DMS153 (cell line): Measurements from ENCODE around the gene SLC2A11.

ENCODE experiments used
- DNase-seq: peaks from one replicate; lab custom pipeline; 2025; lab: John Stamatoyannopoulos, UW

Gene SLC2A11

DNA sequence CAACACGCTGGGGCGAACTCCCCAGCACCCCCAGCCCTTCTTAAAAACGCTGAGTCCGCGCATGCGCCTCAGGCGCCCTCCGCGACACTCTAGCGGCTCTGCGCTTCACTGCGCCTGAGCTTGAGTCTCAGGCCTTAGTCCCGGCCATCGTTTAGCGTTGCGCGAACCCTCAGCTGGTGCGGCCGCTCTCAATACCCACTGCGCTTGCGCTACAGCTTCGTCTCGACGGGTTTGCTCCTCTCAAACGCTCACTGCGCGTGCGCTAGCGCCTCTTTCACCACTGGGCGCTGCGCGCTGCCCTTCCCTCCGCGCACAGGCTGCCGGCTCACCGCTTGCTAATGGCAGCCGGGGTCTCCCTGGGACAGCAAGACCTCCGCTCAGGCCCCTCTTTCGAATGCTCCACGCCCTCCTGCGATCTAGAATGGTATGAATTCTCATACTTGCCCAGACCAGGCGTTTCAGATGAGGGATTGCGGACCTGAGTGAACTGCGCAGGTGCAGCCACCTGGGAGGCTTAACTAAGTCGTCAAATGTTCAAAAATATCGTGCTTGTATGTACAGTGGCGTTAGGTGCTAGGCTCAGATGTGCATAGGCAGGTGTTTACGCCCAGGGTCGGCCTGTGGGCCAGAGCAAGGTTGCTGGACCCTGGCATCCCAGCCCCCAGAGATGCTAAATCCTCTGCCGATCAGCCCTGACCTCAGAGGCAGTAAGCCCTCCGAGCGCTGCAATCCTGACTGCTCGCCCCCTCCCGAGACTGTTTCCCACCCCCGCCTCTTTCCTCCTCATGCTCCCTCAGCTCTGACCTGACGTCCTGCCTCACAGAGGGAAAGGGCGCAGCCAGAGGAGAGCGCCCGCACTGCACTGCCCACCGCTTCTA, at the start of gene SLC2A11:
TSS of gene SLC2A11 (plus strand) at position 270 of the 878 bp plus-strand sequence. CDS start at position 395, 125 bp downstream.
- peak; percentile 97 for DNase-seq

- no peak for DNase-seq
These were observed 45.3 kb upstream of the SLC2A11 start for GRCh38 chr22:23812378-23812777.

- DNase-seq, result no peak
These were observed 42.0 kb upstream of the SLC2A11 start for GRCh38 chr22:23815541-23816155.

GRCh38 chr22:23816156-23816976, 41.3 kb upstream of the SLC2A11 start:
- DNase-seq, result no peak

DNA sequence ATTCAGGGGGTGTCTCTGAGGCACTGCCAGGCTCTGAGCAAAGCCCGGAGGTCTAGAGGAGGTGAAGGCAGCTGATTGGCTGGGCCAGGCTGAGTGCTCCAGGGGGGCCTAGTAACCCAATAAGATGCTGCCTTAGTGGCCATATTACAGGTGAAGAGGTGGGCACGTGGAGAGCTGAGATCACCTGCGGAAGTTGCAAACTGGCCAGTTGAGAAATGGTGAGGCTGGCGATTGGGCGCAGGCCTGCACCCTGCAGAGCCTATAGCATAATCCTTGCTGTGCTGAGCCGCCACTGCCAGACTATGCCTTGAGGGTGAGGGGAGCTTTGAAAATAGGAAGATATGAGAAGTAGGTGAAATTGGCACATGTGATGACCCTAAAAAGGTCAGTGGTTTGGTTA, 40.5 kb upstream of the SLC2A11 start:
- no peak for DNase-seq

GRCh38 chr22:23818541-23818940, 39.1 kb upstream of the SLC2A11 start:
- no peak for DNase-seq

DNA sequence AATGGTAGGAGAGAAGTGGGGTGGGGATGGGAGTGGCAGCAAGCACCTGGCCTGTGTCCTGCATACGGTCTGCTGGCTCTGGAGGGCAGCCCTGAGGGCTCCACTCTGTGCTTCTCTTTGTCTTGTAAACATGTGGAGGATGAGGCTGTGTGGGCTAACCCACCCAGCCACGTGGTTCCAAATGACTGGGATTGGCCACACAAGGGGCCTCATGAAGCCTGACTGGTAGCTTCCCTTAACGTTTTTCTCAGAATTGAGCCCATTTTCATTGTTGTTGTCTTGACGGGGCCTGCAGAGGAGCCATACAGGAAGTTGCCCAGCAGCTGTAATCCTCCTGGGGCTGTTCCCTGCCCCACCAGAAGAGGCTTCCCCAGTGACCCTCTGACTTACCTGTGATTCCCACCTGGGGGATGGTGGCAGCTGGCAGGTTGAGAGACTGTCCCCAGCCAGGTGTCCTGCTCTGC, 36.9 kb upstream of the SLC2A11 start:
- no peak for DNase-seq

DNA sequence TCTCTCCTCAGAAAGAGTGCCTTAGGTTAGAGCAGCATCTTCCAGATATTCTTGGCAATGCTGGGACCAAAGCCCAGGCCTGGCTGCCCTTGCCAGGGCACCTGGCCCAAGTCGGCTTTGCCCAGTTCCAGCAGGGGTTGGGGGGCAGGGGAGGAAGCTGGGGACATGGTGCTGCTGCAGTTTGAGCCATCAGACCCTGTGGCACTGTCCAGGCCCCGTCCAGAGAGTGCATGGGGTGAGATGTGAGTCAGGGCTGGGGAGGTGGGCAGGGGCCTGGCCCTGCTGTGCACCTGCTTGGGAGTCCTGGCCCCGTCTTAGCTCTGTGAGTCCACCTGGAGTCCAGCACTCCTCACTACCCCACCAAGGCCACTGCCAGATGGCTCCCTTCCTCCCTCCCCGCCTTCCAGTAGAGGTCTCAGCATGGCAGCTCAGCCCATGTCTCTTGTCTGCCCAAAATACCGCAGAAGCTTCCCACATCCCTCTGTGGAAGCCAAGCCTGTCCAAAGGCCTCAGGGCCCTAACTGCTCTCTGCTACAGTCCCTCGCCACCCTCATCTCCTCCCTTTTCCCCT, 35.5 kb upstream of the SLC2A11 start:
- no peak for DNase-seq

GRCh38 chr22:23823331-23823791, 34.3 kb upstream of the SLC2A11 start:
- DNase-seq, result no peak

DNA sequence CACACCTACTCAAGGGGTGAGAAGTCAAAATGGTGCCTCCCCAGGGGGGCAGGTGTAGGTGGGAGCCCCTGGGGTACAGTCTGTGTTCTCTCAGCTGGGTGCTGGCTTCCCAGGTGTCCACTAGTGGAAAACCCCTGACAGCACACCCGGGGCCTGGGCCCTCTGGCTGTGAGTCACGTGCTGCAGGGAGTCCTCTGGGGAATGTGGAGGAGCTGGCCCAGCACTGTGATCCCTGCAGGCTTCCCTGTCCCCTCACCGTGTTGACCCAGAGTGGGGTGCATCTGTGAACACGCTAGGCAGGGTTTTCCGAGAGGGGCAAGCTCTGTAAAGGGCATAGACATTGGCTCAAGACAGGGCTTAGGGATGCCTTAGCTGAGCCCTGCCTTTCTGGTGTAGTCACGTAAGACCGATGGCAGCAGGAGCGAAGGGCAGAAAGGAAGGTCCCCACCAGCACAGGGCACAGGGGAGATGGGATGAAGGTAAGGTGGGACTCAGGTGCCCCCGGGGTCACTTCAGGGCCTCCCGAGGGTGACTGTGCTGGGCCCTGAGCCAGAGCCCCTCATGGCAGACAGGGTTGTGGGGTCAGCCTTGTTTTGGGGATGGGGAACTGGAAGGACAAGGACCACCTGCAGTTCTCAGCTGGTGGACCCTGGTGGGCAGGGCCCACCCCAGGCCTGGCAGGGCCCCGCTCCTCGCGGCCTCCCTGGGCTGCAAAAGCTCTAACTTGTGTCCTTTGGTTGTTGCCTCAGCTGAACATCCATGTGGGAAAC, 33.0 kb upstream of the SLC2A11 start:
- DNase-seq, result no peak

GRCh38 chr22:23825246-23825905, 32.3 kb upstream of the SLC2A11 start:
- DNase-seq, result no peak

- no peak for DNase-seq
These were observed 30.9 kb upstream of the SLC2A11 start for GRCh38 chr22:23826510-23827350.

DNA sequence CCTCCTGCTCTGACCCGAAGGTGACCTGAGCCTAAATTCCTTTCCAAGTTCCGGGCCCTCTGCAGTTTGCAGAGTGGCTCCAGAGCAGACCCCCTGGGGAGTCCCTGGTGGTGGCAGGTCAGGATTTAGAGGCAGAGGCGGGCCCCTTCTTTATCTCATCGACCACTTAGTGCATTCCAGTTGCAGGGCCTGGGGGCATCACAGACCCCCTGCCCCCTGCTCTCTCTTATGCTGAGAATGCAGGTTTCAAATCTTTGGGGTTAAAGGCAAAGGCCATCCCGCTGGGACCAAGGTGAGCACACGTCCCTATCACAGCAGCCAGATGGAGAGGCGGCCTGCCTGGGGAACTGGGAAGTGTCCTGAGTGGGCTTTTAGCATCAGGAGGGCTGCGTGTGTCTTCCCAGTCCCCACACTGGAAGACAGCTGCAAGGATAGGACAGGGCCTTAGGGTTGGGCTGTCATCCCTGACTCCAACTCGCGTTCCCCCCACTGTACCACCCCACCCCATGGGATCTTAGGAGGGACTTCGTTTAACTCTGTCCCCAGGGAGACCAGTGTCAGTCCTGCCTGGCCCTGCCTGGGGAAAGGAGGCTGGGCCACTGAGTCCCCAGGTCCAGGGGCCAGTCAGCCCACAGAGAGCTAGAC, 30.2 kb upstream of the SLC2A11 start:
- no peak for DNase-seq

DNA sequence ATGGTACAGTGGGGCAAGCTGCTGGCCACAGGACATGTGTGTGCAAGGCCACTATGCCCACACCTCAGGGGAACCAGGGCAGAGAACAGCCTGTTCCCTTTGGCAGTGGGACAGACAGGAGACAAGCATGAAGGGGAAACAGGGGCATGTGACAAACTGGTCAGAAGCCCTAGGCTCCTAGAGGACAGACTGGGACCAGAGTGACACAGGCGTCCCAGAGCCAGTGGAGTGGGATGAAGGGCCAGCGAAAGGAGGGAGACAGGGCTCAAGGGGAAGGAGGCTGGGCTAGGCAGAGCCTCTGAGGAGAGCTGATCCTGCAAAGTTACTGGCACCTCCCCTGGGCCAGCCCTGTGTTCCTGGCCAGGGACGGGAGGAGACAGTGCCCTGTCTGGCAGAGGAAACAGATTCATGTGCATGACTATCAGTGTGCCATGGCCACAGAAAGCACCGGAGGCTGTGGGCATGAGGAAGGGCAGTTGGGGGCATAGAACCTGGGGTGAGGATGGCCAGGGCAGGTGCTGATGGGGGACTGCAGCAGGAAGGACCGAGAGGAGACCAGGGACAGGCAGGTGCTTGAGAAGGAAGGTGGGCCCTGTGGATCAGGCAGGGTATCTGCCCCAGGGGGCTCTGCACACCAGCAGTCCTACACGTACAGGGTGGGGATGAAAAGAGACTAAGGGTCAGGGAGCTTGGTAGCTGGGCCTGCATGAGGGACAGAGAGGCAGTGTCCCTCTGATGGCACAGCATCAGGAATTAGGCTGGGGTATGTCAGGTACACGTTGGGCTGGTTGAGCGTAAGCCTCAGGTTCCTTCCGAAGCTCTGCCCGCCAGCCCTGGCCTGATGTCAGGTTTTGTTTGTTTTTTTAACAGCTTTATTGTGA, 28.6 kb upstream of the SLC2A11 start:
- no peak for DNase-seq

- no peak for DNase-seq
These were observed 27.8 kb upstream of the SLC2A11 start for GRCh38 chr22:23829845-23830372.

GRCh38 chr22:23831261-23831660, 26.4 kb upstream of the SLC2A11 start:
- DNase-seq, result no peak

DNA sequence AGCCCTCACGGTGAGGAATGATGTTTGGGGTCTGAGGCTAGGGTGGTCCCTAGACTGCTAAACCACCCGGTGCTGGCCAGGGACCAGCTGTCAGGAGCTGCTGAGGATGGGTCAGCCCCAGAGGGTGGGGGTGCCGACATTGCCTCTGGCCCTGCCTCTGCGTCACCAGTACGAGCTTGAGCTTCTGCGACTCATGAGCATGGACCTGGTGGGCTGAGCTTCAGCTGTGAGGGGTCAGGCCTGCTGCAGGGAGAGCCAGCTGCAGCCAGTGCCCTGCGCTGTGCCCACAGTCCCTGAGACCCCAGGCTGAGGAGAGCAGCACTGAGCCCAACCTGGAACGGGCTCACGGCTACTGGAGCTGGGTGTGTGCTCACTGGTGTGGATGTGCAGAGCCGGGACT, 25.9 kb upstream of the SLC2A11 start:
- DNase-seq, result no peak
